GM19452 (cell line): Measurements from ENCODE around the gene SIAH1.
"Not testable (repeated sequence)": the region's sequence is repeated elsewhere in the genome, so short reads cannot be mapped to it uniquely, and the experiment has no call there.

ENCODE experiments used
- ATAC-seq: cut with Tn5 transposase; IDR thresholded peaks from one replicate; pipeline ENCODE4 v1.9.1; 2021; ENCODE audit not compliant: unreplicated experiment

Gene SIAH1

DNA sequence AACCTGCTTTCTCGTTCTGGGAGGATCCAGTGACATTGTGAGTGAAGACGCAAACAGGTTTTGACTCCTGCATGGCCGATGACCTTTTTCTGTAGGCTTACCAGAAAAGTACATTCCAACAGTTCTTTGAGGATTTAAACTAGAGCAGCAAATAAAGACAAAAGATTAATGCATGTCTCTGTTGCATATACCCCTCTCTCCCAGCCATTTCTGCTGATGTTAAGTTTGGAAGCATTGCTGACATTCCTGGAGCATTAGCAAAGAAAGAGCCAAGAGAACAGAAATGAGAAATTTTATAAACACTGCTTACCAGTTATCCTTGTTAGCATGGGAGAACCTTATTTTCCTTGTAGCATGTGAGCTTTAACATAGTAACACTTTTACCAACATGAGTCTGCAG is 49.3 kb downstream of the SIAH1 start:
- no peak for ATAC-seq

- ATAC-seq, result no peak
Measured at GRCh38 chr16:48334325-48334724, 50.9 kb downstream of the SIAH1 start.

DNA sequence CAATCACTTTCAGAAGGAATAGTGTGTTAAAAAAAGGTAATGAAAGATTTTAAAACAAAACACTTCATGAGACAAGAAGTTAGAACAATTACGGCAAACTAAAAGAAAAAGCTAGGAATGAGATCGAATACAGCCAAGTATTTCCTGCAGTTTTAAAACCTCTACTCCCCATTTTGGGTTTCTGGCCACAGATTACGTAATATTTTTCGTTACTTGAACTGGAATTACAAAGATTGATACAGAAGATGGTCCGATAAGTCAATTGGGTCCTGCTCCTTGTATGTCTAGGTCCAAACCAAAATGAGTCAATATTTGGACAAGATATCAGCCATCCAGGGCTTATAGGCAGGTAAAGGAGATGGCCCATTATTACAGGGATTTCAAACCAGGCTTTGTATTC is 52.2 kb downstream of the SIAH1 start:
- no peak for ATAC-seq

DNA sequence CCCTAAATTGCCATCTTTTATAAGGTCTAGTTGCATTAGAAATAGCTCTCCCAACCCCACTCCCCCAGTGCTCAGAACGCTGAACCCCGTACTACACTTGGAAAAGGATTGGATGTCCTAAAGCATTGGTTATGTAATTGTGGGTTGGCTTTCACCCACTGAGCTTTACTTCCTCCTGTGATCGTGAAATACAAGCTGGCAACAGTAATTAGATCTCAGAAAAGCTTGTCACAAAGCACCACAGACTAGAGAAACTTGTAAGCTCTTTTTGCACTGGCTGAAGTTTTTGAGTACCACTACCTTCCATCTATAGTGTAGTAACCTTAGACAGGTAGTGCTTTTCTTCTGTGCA is 54.4 kb downstream of the SIAH1 start:
- ATAC-seq, result no peak

DNA sequence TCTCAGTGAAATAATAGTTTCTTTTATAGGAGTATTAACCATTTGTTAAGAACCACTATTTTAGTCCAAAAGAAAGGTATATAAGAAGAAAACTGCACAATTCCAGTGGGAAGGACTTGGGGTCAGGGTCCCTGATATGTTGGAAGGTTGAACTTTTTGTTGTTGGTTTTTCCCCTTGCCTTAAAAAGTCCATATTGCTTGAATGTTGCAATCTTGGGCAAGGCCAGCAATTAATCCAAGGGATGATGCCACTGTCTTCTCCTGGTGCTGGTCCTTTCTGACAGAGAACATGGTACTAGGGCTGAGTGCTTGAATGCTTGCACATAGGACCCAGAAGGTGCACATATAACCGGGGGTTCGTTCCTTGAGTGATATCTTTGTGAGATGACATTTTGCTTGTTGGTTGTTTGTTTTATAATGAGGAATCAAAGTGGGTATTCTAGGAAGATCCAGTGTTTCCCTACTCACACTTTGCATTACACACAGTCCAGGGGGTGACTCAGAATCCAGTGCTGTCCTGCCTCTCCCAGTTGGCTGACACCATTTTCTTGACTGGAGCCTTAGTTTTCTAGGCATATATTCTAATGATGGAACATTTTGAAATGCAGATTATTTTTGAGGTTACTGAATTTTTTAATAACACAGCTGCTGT is 54.9 kb downstream of the SIAH1 start:
- ATAC-seq, result no peak

DNA sequence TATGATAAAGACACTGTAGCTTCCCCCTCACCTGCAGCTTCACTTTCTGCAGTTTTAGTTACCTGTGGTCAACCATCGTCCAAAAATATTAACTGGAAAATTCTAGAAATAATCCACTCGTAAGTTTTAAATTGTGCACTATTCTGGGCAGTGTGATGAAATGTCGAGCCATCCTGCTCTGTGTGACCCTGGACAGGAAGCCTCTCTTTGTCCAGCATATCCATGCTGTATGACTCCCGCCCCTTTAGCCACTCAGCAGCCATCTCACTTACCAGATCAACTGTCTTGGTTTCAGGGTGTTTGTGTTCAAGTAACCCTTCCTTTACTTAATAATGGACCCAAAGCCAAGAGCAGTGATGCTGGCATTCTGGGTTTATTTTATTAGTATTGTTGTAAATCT is 56.1 kb downstream of the SIAH1 start:
- ATAC-seq, result no peak

DNA sequence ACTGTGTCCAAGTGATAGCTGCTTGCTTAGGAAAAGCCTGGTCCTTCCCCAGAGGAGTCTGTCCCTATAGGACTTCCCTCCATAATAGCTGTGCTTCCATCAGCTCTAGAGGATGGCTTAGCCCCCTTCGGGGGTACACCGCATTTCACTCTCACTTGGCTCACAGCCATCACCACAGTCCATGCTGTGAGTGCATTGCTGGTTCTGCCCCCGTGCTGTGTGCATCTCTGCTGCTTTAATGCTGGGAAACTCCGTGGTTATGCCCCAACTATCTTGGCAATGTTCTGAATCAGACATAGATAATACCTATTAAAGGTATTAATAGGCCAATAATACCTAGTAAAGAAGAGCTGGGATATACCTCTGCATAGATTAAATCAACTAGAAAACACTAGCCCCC is 58.3 kb downstream of the SIAH1 start:
- ATAC-seq, result no peak

DNA sequence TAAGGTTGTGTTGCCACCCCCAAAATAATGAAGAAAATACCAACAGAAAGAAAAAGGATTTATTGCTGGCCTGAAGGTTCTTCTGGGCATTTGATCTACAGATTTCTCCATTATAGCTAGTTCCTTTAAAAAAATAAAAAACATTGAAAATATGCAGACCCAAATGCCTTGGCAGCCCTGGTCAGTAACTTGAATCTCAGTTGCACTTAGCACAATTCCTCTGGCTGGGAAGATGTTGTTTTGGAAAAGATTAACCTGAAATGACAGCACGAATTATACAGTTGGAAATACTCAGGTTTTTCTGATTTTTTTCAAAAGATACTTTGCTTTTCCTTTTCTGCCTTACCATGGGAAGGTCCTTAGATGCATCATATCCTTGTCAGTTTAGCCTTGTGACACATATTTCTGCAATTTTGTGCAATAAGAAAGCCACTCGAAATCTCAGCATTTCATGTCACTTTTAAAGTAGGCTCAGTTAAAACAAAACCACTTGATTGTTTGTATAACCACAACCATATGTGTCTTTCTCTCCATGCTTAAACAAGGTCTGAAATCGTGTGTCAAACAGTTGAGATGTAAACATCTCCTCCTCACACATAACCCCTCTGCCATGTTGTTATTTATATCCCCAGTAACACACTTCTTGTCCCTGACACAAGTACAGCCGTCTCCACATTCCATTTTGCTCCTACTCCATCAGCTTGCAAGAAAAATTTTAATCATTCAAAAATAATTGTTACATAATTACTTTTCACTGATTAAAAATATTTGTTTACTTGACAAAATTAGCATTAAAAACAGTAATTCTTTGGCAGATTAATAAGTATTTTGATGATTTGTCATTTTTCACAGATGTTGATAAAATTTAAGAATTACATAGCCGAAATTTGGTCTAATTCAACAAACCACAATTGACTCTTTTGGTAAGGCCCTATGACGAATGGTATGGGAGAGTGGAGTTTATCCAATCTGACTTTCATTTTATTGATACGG is 61.1 kb downstream of the SIAH1 start:
- ATAC-seq, result no peak

GRCh38 chr16:48321317-48322036 is 63.7 kb downstream of the SIAH1 start:
- ATAC-seq, result no peak

DNA sequence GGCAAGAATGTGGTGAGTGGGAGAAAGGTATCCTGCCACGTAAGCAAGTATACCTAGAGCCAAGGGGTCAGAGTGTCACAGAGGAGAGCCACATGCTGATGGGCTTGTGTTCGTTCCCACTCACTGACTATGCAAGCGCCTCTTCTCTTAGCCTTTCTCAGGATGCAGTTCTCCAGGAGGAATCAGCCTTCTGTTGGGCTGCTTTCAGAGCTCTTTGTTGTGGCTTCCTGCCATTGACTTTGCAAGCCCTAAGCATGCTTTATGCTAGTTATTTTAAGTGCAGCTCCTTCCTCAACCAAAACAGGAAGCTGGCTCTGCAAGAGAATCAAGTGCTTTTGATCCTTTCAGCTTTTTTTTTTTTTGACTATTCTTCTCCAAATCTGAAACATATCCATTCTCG is 66.6 kb downstream of the SIAH1 start:
- ATAC-seq, result no peak

DNA sequence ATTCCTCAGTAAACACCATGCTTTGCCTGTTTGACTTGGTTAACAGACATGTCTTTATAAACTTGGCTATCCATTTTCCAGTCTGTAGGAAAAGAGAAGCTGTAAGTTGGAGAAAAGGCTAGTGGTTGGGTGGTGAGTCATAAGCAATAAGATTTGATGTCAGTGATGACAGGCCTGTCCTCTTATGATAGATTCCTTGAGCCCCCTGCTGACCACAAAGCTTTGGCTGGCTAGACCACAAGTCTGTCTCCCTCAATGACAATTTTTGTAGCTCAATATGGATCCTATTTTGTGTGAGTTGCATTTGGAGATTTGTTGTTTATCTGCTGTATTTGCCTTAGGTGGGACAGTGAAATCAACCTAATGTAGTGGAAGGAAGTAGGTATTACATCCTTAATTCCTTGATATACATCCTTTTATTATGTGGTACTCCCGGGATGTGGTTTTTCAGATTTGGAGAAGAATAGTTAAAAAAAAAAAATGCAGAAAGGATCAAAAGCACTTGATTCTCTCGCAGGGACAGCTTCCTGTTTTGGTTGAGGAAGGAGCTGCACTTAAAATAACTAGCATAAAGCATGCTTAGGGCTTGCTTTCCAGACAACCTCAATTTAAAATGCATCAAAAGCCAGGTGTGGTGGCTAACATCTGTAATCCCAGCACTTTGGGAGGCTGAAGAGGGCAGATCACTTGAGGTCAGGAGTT is 67.4 kb downstream of the SIAH1 start:
- no peak for ATAC-seq

- ATAC-seq, result no peak
Measured at GRCh38 chr16:48317026-48317425, 68.2 kb downstream of the SIAH1 start.

DNA sequence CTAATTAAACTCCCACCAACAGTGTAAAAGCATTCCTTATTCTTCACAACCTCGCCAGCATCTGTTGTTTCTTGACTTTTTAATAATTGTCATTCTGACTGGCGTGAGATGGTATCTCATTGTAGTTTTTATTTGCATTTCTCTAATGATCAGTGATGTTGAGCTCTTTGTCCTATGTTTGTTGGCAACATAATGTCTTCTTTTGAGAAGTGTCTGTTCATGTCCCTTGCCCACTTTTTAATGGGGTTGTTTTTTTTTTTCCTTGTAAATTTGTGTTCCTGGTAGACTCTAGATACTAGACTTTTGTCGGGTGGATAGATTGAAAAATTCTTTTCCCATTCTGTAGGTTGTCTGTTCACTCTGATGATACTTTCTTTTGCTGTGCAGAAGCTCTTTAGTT is 71.3 kb downstream of the SIAH1 start:
- ATAC-seq, result not testable (repeated sequence)

GRCh38 chr16:48310908-48311641 is 74.1 kb downstream of the SIAH1 start:
- ATAC-seq, result no peak
